Posterior vena cava (tissue), 2 donors: ENCODE results near the gene C9orf78. TPM values are rescaled to one million over a fixed set of nuclear protein-coding genes. Genes with fewer than 3 reads are reported as not detected.

Experiments used
- DNase-seq: peaks from one replicate; pipeline ENCODE4 v3.0.0-alpha.2; 2020; ENCODE audit warnings: low spot score
- intact Hi-C, 2 donors: fragments of 100-400 bp; cut with DNase I; formaldehyde crosslinking; loops; one replicate each; pipeline versions ENCODE4 v1.14.1 to v1.14.2; 2022 to 2023
- long read RNA-seq, 2 donors: library from polyadenylated mRNA; unstranded; transcript quantifications; one replicate each; pipeline ENCODE4 v2.0.0, GENCODE V29; 2020 to 2021
- total RNA-seq, 2 donors: library from RNA; stranded (reverse); fragmentation: NEBNext Ultra II Directional; extraction: Animal tissue kit (Norgen Biotek cat#: 25700); gene quantifications; one replicate each; pipeline ENCODE4 v1.2.1, GENCODE V29; 2021
- donor health status: DM: yes; HTN: yes; CAD: no.
- donor health status: DM: yes; HTN: yes; CAD: no.

C9orf78 gene
- 10 to 100 TPM; 31.3 to 40.0 TPM for total RNA-seq
- long read RNA-seq, donor 1, transcript C9orf78-201 (9 exons, 1,795 nt): major isoform, 36 of 41 reads
- long read RNA-seq, donor 1, partial matches to known transcripts: 4 of 41 reads
- long read RNA-seq, donor 1, other reads (novel, unspliced or antisense): 1 of 41 reads
- long read RNA-seq, donor 2, transcript C9orf78-201 (9 exons, 1,795 nt): major isoform, 271 of 290 reads
- long read RNA-seq, donor 2, partial matches to known transcripts: 5 of 290 reads
- long read RNA-seq, donor 2, other reads (novel, unspliced or antisense): 14 of 290 reads

DNA sequence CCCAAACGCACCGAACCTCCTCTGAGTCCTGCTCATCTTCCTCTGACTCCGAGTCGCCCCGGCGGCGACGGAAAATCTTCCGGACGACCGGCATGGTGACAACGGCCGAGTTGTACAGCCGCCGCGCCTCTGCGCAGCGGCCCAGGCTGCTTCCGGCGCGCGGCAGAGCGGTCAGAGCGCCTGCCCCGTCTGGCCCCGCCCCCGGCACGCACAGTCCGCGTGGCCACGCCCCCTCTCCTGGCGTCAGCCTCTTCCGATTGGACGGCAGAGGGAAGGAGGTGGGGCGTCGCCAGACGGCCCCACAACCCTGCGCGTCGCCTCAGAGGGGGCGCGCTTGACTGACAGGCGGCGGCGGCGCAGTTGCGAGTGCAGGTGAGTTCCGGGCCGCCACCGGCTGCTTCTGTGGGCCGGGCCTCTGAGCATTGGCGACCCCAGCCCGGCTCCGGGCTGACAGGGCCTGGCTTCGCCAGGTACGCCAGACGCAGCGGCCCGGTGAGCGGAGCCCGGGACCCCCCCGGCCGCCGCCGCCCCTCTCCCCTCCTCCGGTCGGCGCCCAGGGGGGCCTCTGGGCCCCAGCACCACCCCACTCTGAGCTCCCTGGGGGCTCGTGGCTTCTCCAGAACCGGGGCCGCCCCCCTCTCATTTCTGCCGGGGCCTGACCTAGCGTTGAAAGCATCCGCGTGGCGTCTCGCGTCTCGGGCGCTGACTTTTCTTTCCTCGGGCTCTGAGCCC is at the start of gene C9orf78, which contains the start of gene USP20:
Gene C9orf78, minus strand, starts transcription at position 148 of the 732 bp plus-strand sequence. Its CDS starts 54 bp downstream, at position 94.
Gene USP20, plus strand, starts transcription at position 331 of the 732 bp plus-strand sequence. CDS start 17,098 bp downstream, outside the sequence.
- intact Hi-C loops: no loop called here
- peak; percentile 99 for DNase-seq

- peak; percentile 95 for DNase-seq
- intact Hi-C loops: no loop called here
These were observed 49.3 kb upstream of the C9orf78 start for GRCh38 chr9:129884220-129885017.

- intact Hi-C loops: no loop called here
- DNase-seq: peak; percentile 81
These were observed 46.7 kb upstream of the C9orf78 start for GRCh38 chr9:129881547-129882324.

DNA sequence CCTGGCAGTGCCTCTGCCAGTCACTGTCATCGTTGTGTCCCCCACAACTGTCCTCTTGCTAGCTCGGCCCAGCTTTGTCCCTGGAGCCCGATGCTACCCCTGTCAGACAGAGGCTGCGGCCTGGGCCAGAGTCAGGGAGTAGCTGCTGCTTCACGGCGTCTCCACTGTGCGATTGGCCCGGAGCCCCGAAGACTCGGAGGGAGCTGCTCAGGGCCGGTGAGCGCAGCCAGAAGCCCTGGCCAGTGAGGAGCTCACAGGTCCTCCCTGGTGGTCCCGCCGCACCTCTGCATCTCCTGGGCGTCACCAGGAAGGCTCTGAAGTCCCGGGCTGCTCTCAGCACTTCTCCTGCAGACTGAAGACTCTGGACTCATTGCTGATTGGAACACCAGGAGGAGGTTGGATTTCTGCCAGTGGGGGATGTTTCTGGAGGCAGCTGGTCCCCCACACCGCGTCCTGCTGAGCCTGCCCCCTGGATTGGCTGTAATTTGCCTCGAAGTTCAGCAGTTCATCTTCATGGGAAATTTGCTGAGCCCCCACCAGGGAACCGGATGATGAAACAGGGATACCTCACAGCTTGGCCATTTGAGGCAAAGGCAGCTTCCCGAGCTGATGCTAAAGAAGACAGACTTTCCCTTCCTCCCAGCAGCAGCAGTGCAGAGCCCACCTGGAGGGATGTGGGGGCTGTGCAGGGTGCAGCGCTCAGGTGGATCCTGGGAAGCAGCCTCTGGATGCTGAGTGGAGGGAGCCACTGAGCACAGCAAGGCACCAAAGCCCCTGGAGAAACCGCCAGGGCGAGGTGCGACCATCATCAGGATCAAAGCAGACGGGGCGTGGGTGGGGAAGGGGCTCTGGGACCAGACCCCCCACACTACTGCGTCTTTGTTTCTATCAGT is 45.8 kb upstream of the C9orf78 start:
- peak; percentile 78 for DNase-seq
- intact Hi-C loops: no loop called here

- intact Hi-C loops: loop anchor here in 1 of 2 donors (10.0 kb wide), 1 partner anchor 355 kb away; no protein-coding TSS in a partner anchor
- peak; percentile 77 for DNase-seq
These were observed 45.0 kb upstream of the C9orf78 start for GRCh38 chr9:129879991-129880653.

DNA sequence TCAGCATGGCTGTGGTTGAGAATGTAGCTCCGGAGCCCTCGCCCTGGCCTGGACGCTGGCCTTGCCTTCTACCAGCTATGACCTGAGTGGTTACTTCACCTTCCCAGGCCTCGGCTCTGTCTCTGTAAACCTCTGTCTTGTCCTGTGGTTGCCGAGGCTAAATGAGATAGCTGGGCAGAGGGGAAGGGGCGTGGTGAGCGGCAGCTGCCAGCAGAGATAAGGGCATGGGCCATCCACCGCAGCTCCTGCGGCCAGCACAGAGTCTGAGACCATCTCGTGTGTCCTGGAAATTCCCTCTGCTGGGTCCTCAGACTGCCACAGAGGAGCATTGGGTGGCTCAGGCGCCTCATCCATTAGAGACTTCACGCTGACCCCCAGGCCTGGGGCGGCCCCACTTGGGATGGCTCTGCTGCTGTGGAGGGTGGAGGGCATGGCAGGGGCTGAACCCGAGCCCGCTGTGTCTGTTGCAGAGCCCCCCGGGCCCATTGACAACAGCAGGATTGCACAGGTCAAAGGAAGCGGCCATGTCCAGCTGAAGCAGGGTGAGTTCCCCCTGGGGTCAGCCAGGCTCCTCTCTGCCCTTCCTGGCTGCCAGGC is 44.1 kb upstream of the C9orf78 start:
- intact Hi-C loops: loop anchor here in 1 of 2 donors (10.0 kb wide), 1 partner anchor 356 kb away; no protein-coding TSS in a partner anchor
- DNase-seq: peak; percentile 69

- intact Hi-C loops: loop anchor here in 1 of 2 donors (10.0 kb wide), 1 partner anchor 357 kb away; no protein-coding TSS in a partner anchor
- no peak for DNase-seq
These were observed 43.2 kb upstream of the C9orf78 start for GRCh38 chr9:129878291-129878690.

- intact Hi-C loops: loop anchor here in 1 of 2 donors (10.0 kb wide), 1 partner anchor 358 kb away; no protein-coding TSS in a partner anchor
- no peak for DNase-seq
These were observed 41.7 kb upstream of the C9orf78 start for GRCh38 chr9:129876815-129877214.

DNA sequence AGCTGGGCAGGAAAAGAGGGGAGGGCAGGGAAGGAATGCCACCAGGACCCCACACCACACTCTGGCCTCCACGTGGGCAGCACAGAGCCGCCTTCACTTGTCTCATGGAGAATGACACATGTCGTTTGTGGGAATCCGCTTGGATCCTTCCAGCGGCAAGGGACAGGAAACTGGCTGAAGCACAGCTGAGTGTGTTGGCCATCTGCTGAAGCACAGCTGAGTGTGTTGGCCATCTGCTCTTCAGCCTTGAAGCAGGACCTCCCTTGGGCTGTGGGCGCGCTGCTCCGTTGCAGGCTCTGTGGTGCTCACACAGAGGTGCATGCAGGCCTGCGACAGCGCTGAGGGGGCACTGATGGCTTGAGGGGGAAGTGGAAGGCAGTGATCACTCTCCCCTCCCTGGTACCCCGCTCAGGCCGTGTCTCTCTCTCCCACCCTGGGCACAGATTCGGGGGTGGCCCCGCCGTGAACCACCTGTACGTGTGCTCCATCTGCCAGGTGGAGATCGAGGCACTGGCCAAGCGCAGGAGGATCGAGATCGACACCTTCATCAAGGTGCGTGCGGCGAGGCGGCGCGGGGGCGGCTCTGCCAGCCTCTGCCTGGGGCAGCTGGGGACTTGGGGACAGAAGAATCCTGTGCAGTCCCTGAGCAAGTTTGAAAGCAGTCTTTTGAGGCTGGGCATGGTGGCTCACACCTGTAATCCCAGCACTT is 40.8 kb upstream of the C9orf78 start:
- DNase-seq: peak; percentile 69
- intact Hi-C loops: loop anchor here in 1 of 2 donors (10.0 kb wide), 1 partner anchor 359 kb away; no protein-coding TSS in a partner anchor

- intact Hi-C loops: loop anchor here in 1 of 2 donors (10.0 kb wide), 1 partner anchor 360 kb away; no protein-coding TSS in a partner anchor
- no peak for DNase-seq
These were observed 40.1 kb upstream of the C9orf78 start for GRCh38 chr9:129875181-129875611.

GRCh38 chr9:129874261-129875101 is 39.4 kb upstream of the C9orf78 start:
- no peak for DNase-seq
- intact Hi-C loops: loop anchor here in 1 of 2 donors (10.0 kb wide), 1 partner anchor 360 kb away; no protein-coding TSS in a partner anchor

GRCh38 chr9:129873563-129874190 is 38.6 kb upstream of the C9orf78 start:
- intact Hi-C loops: loop anchor here in 1 of 2 donors (10.0 kb wide), 1 partner anchor 361 kb away; no protein-coding TSS in a partner anchor
- DNase-seq: no peak

- intact Hi-C loops: loop anchor here in 1 of 2 donors (10.0 kb wide), 1 partner anchor 364 kb away; no protein-coding TSS in a partner anchor
- DNase-seq: no peak
These were observed 36.0 kb upstream of the C9orf78 start for GRCh38 chr9:129871046-129871445.
